B cell (primary cell): ENCODE results near the gene SPATA6L. TPM values are rescaled to one million over a fixed set of nuclear protein-coding genes. Genes with fewer than 3 reads are reported as not detected.

Experiments used
- ATAC-seq: fragments of 200-7000 bp; cut with Tn5 transposase; one replicate; pipeline ENCODE4 v1.10.0; 2021; ENCODE audit warnings: low read depth, mild to moderate bottlenecking, moderate number of reproducible peaks, moderate library complexity
- CTCF ChIA-PET: fragments of 350-600 bp; sonication (Branson Sonifier 250); formaldehyde crosslinking; loops from one replicate; lab custom pipeline; 2021; ENCODE audit warnings: antibody characterized with exemption, inconsistent platforms; lab: Charles Lee
- POLR2A ChIA-PET: fragments of 350-600 bp; sonication (Branson Sonifier 250); formaldehyde crosslinking; loops from one replicate; lab custom pipeline; 2021; ENCODE audit warnings: antibody characterized with exemption; lab: Charles Lee
- DNase-seq: peaks from one replicate; pipeline ENCODE4 v3.0.0; 2013
- H2AFZ ChIP-seq: 2 replicates; pipeline ENCODE4 v1.6.1; 2012; ENCODE audit warnings: mild to moderate bottlenecking, low read depth, low read length; ENCODE audit not compliant: insufficient read depth, poor library complexity, severe bottlenecking
- H3K27ac ChIP-seq, 2 donors: 1 replicate in 1 of 2; 2 replicates in 1 of 2; pipeline ENCODE4 v1.5.1; 2012 to 2013; ENCODE audit warnings: low read length in 2 of 2, mild to moderate bottlenecking in 2 of 2, moderate library complexity in 1 of 2
- H3K27me3 ChIP-seq, 4 experiments: fragments of 200-600 bp in 1 of 4; sonication (generic) in 1 of 4; replicated peaks in 1 of 4; 1 replicate in 2 of 4; 2 replicates in 2 of 4; pipeline versions ENCODE4 v1.6.1 to v1.7.0; 2013 to 2016; ENCODE audit warnings: low read length in 3 of 4, mild to moderate bottlenecking in 2 of 4, mixed read lengths in 1 of 4, moderate library complexity in 1 of 4; ENCODE audit not compliant: insufficient read depth in 4 of 4, control insufficient read depth in 3 of 4; ENCODE audit errors: control extremely low read depth in 1 of 4
- H3K36me3 ChIP-seq, 2 experiments: replicated peaks in 1 of 2; 1 replicate in 1 of 2; 2 replicates in 1 of 2; pipeline versions ENCODE4 v1.6.1 to v1.7.1; 2013; ENCODE audit warnings: low read length in 1 of 2; ENCODE audit not compliant: insufficient read depth in 2 of 2, control insufficient read depth in 1 of 2; ENCODE audit errors: control extremely low read depth in 1 of 2, extremely low read depth in 1 of 2
- H3K4me1 ChIP-seq, 2 donors: fragments of 200-600 bp in 1 of 2; sonication (generic) in 1 of 2; 1 replicate in 1 of 2; 2 replicates in 1 of 2; pipeline versions ENCODE4 v1.5.1 to v1.6.1; 2013 to 2017; ENCODE audit warnings: low read length in 2 of 2; ENCODE audit not compliant: control insufficient read depth in 2 of 2, insufficient read depth in 2 of 2
- H3K4me2 ChIP-seq: replicated peaks from 2 replicates; pipeline ENCODE3; 2012; ENCODE audit warnings: mild to moderate bottlenecking, low read depth, low read length; ENCODE audit not compliant: poor library complexity, severe bottlenecking
- H3K4me3 ChIP-seq, 5 experiments: fragments of 200-600 bp in 1 of 5; sonication (generic) in 1 of 5; 1 replicate in 3 of 5; 2 replicates in 2 of 5; pipeline versions ENCODE4 v1.5.1 to v1.7.0; 2011 to 2016; ENCODE audit warnings: low read length in 4 of 5, mild to moderate bottlenecking in 4 of 5, low read depth in 2 of 5, control low read depth in 1 of 5, moderate library complexity in 1 of 5; ENCODE audit not compliant: insufficient read depth in 1 of 5; ENCODE audit errors: control extremely low read depth in 1 of 5, extremely low read depth in 1 of 5
- H3K79me2 ChIP-seq: fragments of 200-600 bp; sonication (generic); one replicate; pipeline ENCODE4 v1.6.0; 2016; ENCODE audit warnings: low read length; ENCODE audit not compliant: control insufficient read depth, insufficient read depth
- H3K9ac ChIP-seq: fragments of 200-600 bp; sonication (generic); 2 replicates; pipeline ENCODE4 v1.6.1; 2017; ENCODE audit warnings: mild to moderate bottlenecking, low read length, moderate library complexity
- H3K9me3 ChIP-seq, 3 donors: one replicate each; pipeline versions ENCODE4 v1.6.1 to v1.7.1; 2013; ENCODE audit warnings: low read length in 2 of 3; ENCODE audit not compliant: control insufficient read depth in 2 of 3, insufficient read depth in 1 of 3; ENCODE audit errors: control extremely low read depth in 1 of 3
- H4K20me1 ChIP-seq: 2 replicates; pipeline ENCODE4 v1.6.0; 2012; ENCODE audit warnings: mild to moderate bottlenecking, low read length; ENCODE audit not compliant: insufficient read depth, control insufficient read depth, poor library complexity, severe bottlenecking
- H3K27ac Mint-ChIP-seq: one replicate; pipeline ENCODE4 v1.8.0; 2021; ENCODE audit warnings: mixed read lengths
- H3K27me3 Mint-ChIP-seq: one replicate; pipeline ENCODE4 v1.8.0; 2021; ENCODE audit warnings: mixed read lengths
- H3K4me1 Mint-ChIP-seq: one replicate; pipeline ENCODE4 v1.8.0; 2021; ENCODE audit warnings: mixed read lengths
- H3K4me3 Mint-ChIP-seq: one replicate; pipeline ENCODE4 v1.8.0; 2021; ENCODE audit warnings: mixed read lengths
- H3K9me3 Mint-ChIP-seq: one replicate; pipeline ENCODE4 v1.8.0; 2022; ENCODE audit warnings: mixed read lengths; ENCODE audit not compliant: insufficient read depth
- EZH2 ChIP-seq: IDR thresholded peaks from 2 replicates; pipeline ENCODE4 v1.6.1; 2012; ENCODE audit warnings: borderline replicate concordance, low read depth, mild to moderate bottlenecking, moderate library complexity, low read length; ENCODE audit not compliant: insufficient read depth, poor library complexity, severe bottlenecking
- WGBS: methylation state at CpG from one replicate; pipeline ENCODE4 v1.1.5; 2013; ENCODE audit warnings: missing lambda C conversion rate; ENCODE audit not compliant: insufficient coverage; 5-methylcytosine and 5-hydroxymethylcytosine counted together
- intact Hi-C: fragments of 100-400 bp; cut with micrococcal nuclease; formaldehyde crosslinking; loops from one replicate; pipeline ENCODE4 v1.10.0; 2022
- polyA plus RNA-seq: library from polyadenylated mRNA; depleted of rRNA; stranded (reverse); fragments of >200 nt; gene quantifications from 2 replicates; pipeline ENCODE4 v1.2.3, GENCODE V29; 2012
- total RNA-seq, 2 donors: library from RNA; stranded (reverse); fragments of 120-200 nt in 1 of 2; gene quantifications; 1 replicate in 1 of 2; 2 replicates in 1 of 2; pipeline versions ENCODE4 v1.2.3 to v1.2.4, GENCODE V29; 2013 to 2022
- TF ChIP-seq, protein P1 (sequence below): fragments of 200-600 bp; IDR thresholded peaks from one replicate; pipeline ENCODE4 v1.8.0; 2022; ENCODE audit warnings: antibody characterized with exemption, mild to moderate bottlenecking

SPATA6L gene
- total and polyA plus RNA-seq, 2 donors (not counting 1 experiment from before 2014, with no cell fraction given), result 0.09 to 1.2 TPM

GRCh38 chr9:4573634-4574389 lies 92.5 kb downstream of the SPATA6L start:
- no peaks in the 10 kb centered on the region for H3K4me1 Mint-ChIP-seq

DNA sequence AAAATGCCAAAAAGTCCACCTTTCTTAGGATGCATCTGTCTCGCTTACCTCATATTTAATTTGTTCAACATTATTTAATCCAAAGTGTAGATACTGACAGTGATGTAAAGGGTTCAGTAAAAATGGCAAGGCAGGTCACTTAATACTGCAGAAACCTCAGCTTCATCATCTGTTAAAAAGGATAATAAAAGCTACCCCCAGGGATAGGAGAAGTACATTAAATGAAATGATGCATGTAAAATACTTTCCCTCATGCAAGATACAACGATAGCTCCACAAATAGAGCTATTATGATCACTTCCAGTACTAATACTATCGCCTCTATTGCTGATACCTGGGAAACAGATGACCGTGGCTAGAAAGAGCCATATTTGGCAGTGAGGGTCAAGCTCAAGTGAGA lies 93.1 kb downstream of the SPATA6L start:
- DNase-seq, result no peak
- no peaks in the 10 kb centered on the region for H3K4me1 ChIP-seq
- no peak overlapping the region for H2AFZ ChIP-seq
- ATAC-seq, result no peak
- no peaks in the 10 kb centered on the region for H3K36me3 ChIP-seq
- H3K9ac ChIP-seq, result no peak overlapping the region
- Mint-ChIP-seq H3K27me3 (peaks cover 4% of the 10 kb centered on the region), H3K4me1 (no peaks in the 10 kb centered on the region), H3K27ac (no peak overlapping the region), H3K9me3 (no peaks in the 10 kb centered on the region), H3K4me3 (no peak overlapping the region)
- H3K27ac ChIP-seq, result no peak overlapping the region
- TF ChIP-seq EZH2, result no peak
- TF ChIP-seq, protein P1, sequence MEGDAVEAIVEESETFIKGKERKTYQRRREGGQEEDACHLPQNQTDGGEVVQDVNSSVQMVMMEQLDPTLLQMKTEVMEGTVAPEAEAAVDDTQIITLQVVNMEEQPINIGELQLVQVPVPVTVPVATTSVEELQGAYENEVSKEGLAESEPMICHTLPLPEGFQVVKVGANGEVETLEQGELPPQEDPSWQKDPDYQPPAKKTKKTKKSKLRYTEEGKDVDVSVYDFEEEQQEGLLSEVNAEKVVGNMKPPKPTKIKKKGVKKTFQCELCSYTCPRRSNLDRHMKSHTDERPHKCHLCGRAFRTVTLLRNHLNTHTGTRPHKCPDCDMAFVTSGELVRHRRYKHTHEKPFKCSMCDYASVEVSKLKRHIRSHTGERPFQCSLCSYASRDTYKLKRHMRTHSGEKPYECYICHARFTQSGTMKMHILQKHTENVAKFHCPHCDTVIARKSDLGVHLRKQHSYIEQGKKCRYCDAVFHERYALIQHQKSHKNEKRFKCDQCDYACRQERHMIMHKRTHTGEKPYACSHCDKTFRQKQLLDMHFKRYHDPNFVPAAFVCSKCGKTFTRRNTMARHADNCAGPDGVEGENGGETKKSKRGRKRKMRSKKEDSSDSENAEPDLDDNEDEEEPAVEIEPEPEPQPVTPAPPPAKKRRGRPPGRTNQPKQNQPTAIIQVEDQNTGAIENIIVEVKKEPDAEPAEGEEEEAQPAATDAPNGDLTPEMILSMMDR, result no peak
- no peak overlapping the region for H3K4me3 ChIP-seq
- intact Hi-C loops, result no loop called here
- no peak overlapping the region for H3K4me2 ChIP-seq
- ChIA-PET POLR2A (no interaction called here), CTCF (interaction anchor here (0.6 kb wide), 1 partner anchor 233 kb away, joined by 3 read pairs; no protein-coding TSS in a partner anchor)
- H4K20me1 ChIP-seq, result no peaks in the 10 kb centered on the region
- 75% methylated on average over 1 of the region's 4 CpGs for WGBS
- H3K79me2 ChIP-seq, result no peaks in the 10 kb centered on the region
- H3K27me3 ChIP-seq, result no peaks in the 10 kb centered on the region
- H3K9me3 ChIP-seq, result no peaks in the 10 kb centered on the region

More at GRCh38 chr9:4573634-4574389, 92.5 kb downstream of the SPATA6L start:
- TF ChIP-seq EZH2, result no peak
- TF ChIP-seq, protein P1, result no peak
- Histone ChIP-seq H3K36me3 (no peaks in the 10 kb centered on the region), H3K4me1 (no peaks in the 10 kb centered on the region), H3K9me3 (no peaks in the 10 kb centered on the region), H3K27me3 (no peaks in the 10 kb centered on the region), H3K4me3 (no peak overlapping the region), H2AFZ (no peak overlapping the region), H4K20me1 (no peaks in the 10 kb centered on the region), H3K27ac (no peak overlapping the region), H3K79me2 (no peaks in the 10 kb centered on the region), H3K9ac (no peak overlapping the region), H3K4me2 (no peak overlapping the region)
- H3K4me3 Mint-ChIP-seq, result no peak overlapping the region
- WGBS, result 93% methylated on average over 2 of the region's 5 CpGs
- no peaks in the 10 kb centered on the region for H3K9me3 Mint-ChIP-seq
- intact Hi-C loops, result no loop called here
- peaks cover 4% of the 10 kb centered on the region for H3K27me3 Mint-ChIP-seq
- DNase-seq, result no peak
- ChIA-PET POLR2A (no interaction called here), CTCF (no interaction called here)
- no peak overlapping the region for H3K27ac Mint-ChIP-seq
- ATAC-seq, result no peak
